GM23338 (cell line): ENCODE results near the gene MACF1. TPM values are rescaled to one million over a fixed set of nuclear protein-coding genes. Genes with fewer than 3 reads are reported as not detected.

Source experiments
- ATAC-seq: fragments of 200-7000 bp; cut with Tn5 transposase; 3 replicates; pipeline ENCODE4 v1.9.1; 2020
- DNase-seq: peaks from one replicate; pipeline ENCODE4 v3.0.0-alpha.2; 2015; ENCODE audit warnings: low spot score
- H2AFZ ChIP-seq: fragments of 200-600 bp; sonication (generic); 2 replicates; pipeline ENCODE4 v1.8.0; 2016; ENCODE audit warnings: antibody characterized with exemption, mild to moderate bottlenecking, moderate library complexity
- H3F3A ChIP-seq: fragments of 200-600 bp; sonication (generic); replicated peaks from 2 replicates; pipeline ENCODE4 v1.8.0; 2017; ENCODE audit warnings: antibody characterized with exemption, mixed run types, low read depth
- H3K27ac ChIP-seq: fragments of 200-600 bp; sonication (generic); 2 replicates; pipeline ENCODE4 v1.6.1; 2016; ENCODE audit warnings: low read depth
- H3K27me3 ChIP-seq: fragments of 200-600 bp; sonication (generic); 2 replicates; pipeline ENCODE4 v1.8.0; 2016; ENCODE audit warnings: mild to moderate bottlenecking, mixed run types, moderate library complexity; ENCODE audit not compliant: insufficient read depth
- H3K36me3 ChIP-seq: fragments of 200-600 bp; sonication (generic); 2 replicates; pipeline ENCODE4 v1.8.0; 2016; ENCODE audit warnings: mild to moderate bottlenecking; ENCODE audit not compliant: insufficient read depth
- H3K4me1 ChIP-seq: fragments of 200-600 bp; sonication (generic); 2 replicates; pipeline ENCODE4 v1.8.0; 2016; ENCODE audit warnings: mild to moderate bottlenecking, moderate library complexity; ENCODE audit not compliant: insufficient read depth
- H3K4me2 ChIP-seq: fragments of 200-600 bp; sonication (generic); 2 replicates; pipeline ENCODE4 v1.7.1; 2017; ENCODE audit warnings: mixed run types
- H3K4me3 ChIP-seq: fragments of 200-600 bp; sonication (generic); 2 replicates; pipeline ENCODE4 v1.6.1; 2016; ENCODE audit warnings: mixed run types
- H3K79me2 ChIP-seq: fragments of 200-600 bp; sonication (generic); replicated peaks from 2 replicates; pipeline ENCODE4 v1.8.0; 2017; ENCODE audit warnings: mild to moderate bottlenecking; ENCODE audit not compliant: insufficient read depth
- H3K9me2 ChIP-seq: fragments of 200-600 bp; sonication (generic); 2 replicates; pipeline ENCODE4 v1.8.0; 2017; ENCODE audit not compliant: insufficient read depth
- H4K20me1 ChIP-seq: fragments of 200-600 bp; sonication (generic); replicated peaks from 2 replicates; pipeline ENCODE4 v1.8.0; 2017; ENCODE audit warnings: mild to moderate bottlenecking; ENCODE audit not compliant: insufficient read depth
- H3K27ac Mint-ChIP-seq: 2 replicates; pipeline ENCODE4 v1.8.0; 2020; ENCODE audit warnings: inconsistent platforms, mild to moderate bottlenecking, moderate library complexity, mixed read lengths
- H3K27me3 Mint-ChIP-seq: 3 replicates; pipeline ENCODE4 v1.8.0; 2022; ENCODE audit warnings: low read depth, mild to moderate bottlenecking, moderate library complexity, mixed read lengths, inconsistent platforms; ENCODE audit not compliant: insufficient read depth, poor library complexity
- H3K36me3 Mint-ChIP-seq: 3 replicates; pipeline ENCODE4 v1.8.0; 2021; ENCODE audit warnings: low read depth, mild to moderate bottlenecking, inconsistent platforms, moderate library complexity, mixed read lengths
- H3K4me1 Mint-ChIP-seq: 3 replicates; pipeline ENCODE4 v1.8.0; 2020; ENCODE audit warnings: mild to moderate bottlenecking, inconsistent platforms, mixed read lengths
- H3K4me3 Mint-ChIP-seq: 3 replicates; pipeline ENCODE4 v1.8.0; 2021; ENCODE audit warnings: moderate library complexity, mild to moderate bottlenecking, inconsistent platforms, mixed read lengths
- H3K9me3 Mint-ChIP-seq: 3 replicates; pipeline ENCODE4 v1.8.0; 2020; ENCODE audit warnings: moderate library complexity, mild to moderate bottlenecking, inconsistent platforms, mixed read lengths
- CREB1 ChIP-seq: fragments of 250-450 bp; sonication (Bioruptor Pico); IDR thresholded peaks from 2 replicates; pipeline ENCODE4 v1.5.0; 2020; ENCODE audit warnings: low read depth, mild to moderate bottlenecking, moderate library complexity
- EZH2 ChIP-seq: fragments of 200-600 bp; sonication (generic); IDR thresholded peaks from one replicate; pipeline ENCODE4 v1.8.0; 2017; ENCODE audit warnings: antibody characterized with exemption, mild to moderate bottlenecking, low read depth; ENCODE audit not compliant: unreplicated experiment
- JUNB ChIP-seq: IDR thresholded peaks from one replicate; pipeline ENCODE4 v1.6.1; 2016; ENCODE audit warnings: antibody characterized with exemption; ENCODE audit not compliant: unreplicated experiment
- NANOG ChIP-seq: IDR thresholded peaks from 2 replicates; pipeline ENCODE4 v1.6.1; 2016; ENCODE audit warnings: antibody characterized with exemption, borderline replicate concordance
- POLR2AphosphoS5 ChIP-seq: IDR thresholded peaks from 2 replicates; pipeline ENCODE4 v1.6.1; 2016; ENCODE audit warnings: antibody characterized with exemption, low read depth
- ZNF331 ChIP-seq: fragments of 250-450 bp; sonication (Bioruptor Pico); IDR thresholded peaks from 2 replicates; pipeline ENCODE4 v1.5.0; 2020; ENCODE audit warnings: low read depth, mild to moderate bottlenecking, moderate library complexity
- polyA plus RNA-seq: library from polyadenylated mRNA; unstranded; fragments of >200 nt; fragmentation: Nextera tagmentation; extraction: Ambion mirVana; gene quantifications from 2 replicates; pipeline ENCODE4 v1.2.1, GENCODE V29; 2016
- total RNA-seq: library from RNA; depleted of rRNA; stranded (reverse); fragments of >200 nt; shearing (Covaris generic); gene quantifications from 2 replicates; pipeline ENCODE4 v1.2.3, GENCODE V29; 2014
- TF ChIP-seq, protein P1 (sequence below): fragments of 250-450 bp; sonication (Bioruptor Pico); IDR thresholded peaks from 2 replicates; pipeline ENCODE4 v1.5.0; 2020; ENCODE audit warnings: mild to moderate bottlenecking, moderate library complexity
- TF ChIP-seq, protein P2 (sequence below): IDR thresholded peaks from 2 replicates; pipeline ENCODE4 v1.6.1; 2016; ENCODE audit warnings: antibody characterized with exemption
- TF ChIP-seq, protein P3 (sequence below), 2 experiments: fragments of 200-600 bp in 1 of 2; sonication (generic) in 1 of 2; conservative IDR thresholded peaks; 2 replicates each; pipeline versions ENCODE4 v1.5.1 to v1.6.1; 2016 to 2017; ENCODE audit warnings: antibody characterized with exemption in 2 of 2, low read depth in 2 of 2, mild to moderate bottlenecking in 2 of 2, moderate library complexity in 1 of 2

Gene MACF1
- total and polyA plus RNA-seq, 2 experiments from 2014 or later = 104 to 399 TPM

DNA sequence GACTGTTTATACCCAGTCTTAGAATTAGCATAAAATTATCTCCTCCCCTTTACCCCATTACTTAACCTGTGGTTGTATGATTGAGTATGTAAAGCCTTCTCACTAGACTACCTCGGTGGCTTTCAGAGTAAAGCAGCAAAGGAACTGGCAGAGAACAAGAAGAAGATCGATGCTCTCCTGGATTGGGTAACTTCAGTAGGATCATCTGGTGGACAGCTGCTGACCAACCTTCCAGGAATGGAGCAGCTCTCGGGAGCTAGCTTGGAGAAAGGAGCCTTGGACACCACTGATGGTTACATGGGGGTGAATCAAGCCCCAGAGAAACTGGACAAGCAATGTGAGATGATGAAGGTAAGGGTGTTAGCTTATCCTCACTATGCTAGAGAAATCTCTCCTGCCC, 148.4 kb downstream of the MACF1 start (continued):
- TF ChIP-seq, protein P1, sequence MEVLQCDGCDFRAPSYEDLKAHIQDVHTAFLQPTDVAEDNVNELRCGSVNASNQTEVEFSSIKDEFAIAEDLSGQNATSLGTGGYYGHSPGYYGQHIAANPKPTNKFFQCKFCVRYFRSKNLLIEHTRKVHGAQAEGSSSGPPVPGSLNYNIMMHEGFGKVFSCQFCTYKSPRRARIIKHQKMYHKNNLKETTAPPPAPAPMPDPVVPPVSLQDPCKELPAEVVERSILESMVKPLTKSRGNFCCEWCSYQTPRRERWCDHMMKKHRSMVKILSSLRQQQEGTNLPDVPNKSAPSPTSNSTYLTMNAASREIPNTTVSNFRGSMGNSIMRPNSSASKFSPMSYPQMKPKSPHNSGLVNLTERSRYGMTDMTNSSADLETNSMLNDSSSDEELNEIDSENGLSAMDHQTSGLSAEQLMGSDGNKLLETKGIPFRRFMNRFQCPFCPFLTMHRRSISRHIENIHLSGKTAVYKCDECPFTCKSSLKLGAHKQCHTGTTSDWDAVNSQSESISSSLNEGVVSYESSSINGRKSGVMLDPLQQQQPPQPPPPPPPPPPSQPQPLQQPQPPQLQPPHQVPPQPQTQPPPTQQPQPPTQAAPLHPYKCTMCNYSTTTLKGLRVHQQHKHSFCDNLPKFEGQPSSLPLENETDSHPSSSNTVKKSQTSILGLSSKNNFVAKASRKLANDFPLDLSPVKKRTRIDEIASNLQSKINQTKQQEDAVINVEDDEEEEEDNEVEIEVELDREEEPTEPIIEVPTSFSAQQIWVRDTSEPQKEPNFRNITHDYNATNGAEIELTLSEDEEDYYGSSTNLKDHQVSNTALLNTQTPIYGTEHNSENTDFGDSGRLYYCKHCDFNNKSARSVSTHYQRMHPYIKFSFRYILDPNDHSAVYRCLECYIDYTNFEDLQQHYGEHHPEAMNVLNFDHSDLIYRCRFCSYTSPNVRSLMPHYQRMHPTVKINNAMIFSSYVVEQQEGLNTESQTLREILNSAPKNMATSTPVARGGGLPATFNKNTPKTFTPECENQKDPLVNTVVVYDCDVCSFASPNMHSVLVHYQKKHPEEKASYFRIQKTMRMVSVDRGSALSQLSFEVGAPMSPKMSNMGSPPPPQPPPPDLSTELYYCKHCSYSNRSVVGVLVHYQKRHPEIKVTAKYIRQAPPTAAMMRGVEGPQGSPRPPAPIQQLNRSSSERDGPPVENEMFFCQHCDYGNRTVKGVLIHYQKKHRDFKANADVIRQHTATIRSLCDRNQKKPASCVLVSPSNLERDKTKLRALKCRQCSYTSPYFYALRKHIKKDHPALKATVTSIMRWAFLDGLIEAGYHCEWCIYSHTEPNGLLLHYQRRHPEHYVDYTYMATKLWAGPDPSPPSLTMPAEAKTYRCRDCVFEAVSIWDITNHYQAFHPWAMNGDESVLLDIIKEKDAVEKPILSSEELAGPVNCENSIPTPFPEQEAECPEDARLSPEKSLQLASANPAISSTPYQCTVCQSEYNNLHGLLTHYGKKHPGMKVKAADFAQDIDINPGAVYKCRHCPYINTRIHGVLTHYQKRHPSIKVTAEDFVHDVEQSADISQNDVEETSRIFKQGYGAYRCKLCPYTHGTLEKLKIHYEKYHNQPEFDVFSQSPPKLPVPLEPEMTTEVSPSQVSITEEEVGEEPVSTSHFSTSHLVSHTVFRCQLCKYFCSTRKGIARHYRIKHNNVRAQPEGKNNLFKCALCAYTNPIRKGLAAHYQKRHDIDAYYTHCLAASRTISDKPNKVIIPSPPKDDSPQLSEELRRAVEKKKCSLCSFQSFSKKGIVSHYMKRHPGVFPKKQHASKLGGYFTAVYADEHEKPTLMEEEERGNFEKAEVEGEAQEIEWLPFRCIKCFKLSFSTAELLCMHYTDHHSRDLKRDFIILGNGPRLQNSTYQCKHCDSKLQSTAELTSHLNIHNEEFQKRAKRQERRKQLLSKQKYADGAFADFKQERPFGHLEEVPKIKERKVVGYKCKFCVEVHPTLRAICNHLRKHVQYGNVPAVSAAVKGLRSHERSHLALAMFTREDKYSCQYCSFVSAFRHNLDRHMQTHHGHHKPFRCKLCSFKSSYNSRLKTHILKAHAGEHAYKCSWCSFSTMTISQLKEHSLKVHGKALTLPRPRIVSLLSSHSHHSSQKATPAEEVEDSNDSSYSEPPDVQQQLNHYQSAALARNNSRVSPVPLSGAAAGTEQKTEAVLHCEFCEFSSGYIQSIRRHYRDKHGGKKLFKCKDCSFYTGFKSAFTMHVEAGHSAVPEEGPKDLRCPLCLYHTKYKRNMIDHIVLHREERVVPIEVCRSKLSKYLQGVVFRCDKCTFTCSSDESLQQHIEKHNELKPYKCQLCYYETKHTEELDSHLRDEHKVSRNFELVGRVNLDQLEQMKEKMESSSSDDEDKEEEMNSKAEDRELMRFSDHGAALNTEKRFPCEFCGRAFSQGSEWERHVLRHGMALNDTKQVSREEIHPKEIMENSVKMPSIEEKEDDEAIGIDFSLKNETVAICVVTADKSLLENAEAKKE = no peak
- TF ChIP-seq, protein P2, sequence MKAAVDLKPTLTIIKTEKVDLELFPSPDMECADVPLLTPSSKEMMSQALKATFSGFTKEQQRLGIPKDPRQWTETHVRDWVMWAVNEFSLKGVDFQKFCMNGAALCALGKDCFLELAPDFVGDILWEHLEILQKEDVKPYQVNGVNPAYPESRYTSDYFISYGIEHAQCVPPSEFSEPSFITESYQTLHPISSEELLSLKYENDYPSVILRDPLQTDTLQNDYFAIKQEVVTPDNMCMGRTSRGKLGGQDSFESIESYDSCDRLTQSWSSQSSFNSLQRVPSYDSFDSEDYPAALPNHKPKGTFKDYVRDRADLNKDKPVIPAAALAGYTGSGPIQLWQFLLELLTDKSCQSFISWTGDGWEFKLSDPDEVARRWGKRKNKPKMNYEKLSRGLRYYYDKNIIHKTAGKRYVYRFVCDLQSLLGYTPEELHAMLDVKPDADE = no peak
- TF ChIP-seq EZH2 = no peak
- no peak for TF ChIP-seq ZNF331
- no peak for TF ChIP-seq POLR2AphosphoS5
- no peak for TF ChIP-seq JUNB
- no peak for TF ChIP-seq NANOG
- TF ChIP-seq CREB1 (CRISPR knock-in tag) = no peak

DNA sequence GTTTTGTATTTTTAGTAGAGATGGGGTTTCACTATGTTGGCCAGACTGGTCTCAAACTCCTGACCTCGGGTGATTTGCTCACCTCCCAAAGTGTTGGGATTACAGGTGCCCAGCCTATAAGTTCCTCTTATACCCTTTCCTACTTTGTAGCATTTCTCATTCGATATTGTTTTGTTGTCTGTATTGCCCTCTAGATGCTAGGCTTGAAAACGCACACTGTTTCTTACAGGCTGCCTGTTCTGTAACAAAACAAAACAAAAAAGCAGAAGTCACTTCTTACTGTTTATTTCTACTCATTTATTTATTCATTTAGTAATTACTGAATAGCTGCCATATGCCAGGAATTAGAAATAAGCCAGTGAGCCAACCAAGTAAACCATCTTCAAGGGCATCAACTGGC, 150.1 kb downstream of the MACF1 start:
- H3K9me3 Mint-ChIP-seq = no peaks in the 10 kb centered on the region
- no peaks in the 10 kb centered on the region for H3F3A ChIP-seq

More for the DNA sequence above, 150.1 kb downstream of the MACF1 start:
- no peak overlapping the region for H3K27ac Mint-ChIP-seq
- no peak for DNase-seq
- peaks cover 80% of the 10 kb centered on the region for H3K36me3 Mint-ChIP-seq
- H3K27me3 ChIP-seq = no peaks in the 10 kb centered on the region
- no peak overlapping the region for H3K4me3 ChIP-seq
- no peaks in the 10 kb centered on the region for H3K9me2 ChIP-seq
- peaks cover 8% of the 10 kb centered on the region for H3K27me3 Mint-ChIP-seq
- H3K4me2 ChIP-seq = no peak overlapping the region
- TF ChIP-seq, protein P3, sequence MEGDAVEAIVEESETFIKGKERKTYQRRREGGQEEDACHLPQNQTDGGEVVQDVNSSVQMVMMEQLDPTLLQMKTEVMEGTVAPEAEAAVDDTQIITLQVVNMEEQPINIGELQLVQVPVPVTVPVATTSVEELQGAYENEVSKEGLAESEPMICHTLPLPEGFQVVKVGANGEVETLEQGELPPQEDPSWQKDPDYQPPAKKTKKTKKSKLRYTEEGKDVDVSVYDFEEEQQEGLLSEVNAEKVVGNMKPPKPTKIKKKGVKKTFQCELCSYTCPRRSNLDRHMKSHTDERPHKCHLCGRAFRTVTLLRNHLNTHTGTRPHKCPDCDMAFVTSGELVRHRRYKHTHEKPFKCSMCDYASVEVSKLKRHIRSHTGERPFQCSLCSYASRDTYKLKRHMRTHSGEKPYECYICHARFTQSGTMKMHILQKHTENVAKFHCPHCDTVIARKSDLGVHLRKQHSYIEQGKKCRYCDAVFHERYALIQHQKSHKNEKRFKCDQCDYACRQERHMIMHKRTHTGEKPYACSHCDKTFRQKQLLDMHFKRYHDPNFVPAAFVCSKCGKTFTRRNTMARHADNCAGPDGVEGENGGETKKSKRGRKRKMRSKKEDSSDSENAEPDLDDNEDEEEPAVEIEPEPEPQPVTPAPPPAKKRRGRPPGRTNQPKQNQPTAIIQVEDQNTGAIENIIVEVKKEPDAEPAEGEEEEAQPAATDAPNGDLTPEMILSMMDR (conservative IDR thresholded peaks at IDR 0.05; ENCODE audit: low read depth in 2 of 2) = peak in 1 of 2 experiments; percentile 10; a peak in 1 of 4 replicates
- TF ChIP-seq ZNF331 (no peak), CREB1 (CRISPR knock-in tag) (no peak)
- peaks cover 12% of the 10 kb centered on the region; the same call in 1 of the 2 replicates for H4K20me1 ChIP-seq
- H3K4me1 ChIP-seq = no peaks in the 10 kb centered on the region
- no peak overlapping the region for H3K27ac ChIP-seq
- no peaks in the 10 kb centered on the region for H3K79me2 ChIP-seq
- no peaks in the 10 kb centered on the region for H3K4me1 Mint-ChIP-seq
- no peak overlapping the region for H3K4me3 Mint-ChIP-seq
- ATAC-seq = no peak
- peaks cover 95% of the 10 kb centered on the region for H3K36me3 ChIP-seq
- no peak overlapping the region for H2AFZ ChIP-seq
